GM12878 (cell line): Measurements from ENCODE around the gene HSP90AA1.
"Not testable (repeated sequence)": the region's sequence is repeated elsewhere in the genome, so short reads cannot be mapped to it uniquely, and the experiment has no call there.

ENCODE experiments used
- PAX5 ChIP-seq: IDR thresholded peaks from 2 replicates; pipeline ENCODE4 v1.6.1; 2011; ENCODE audit warnings: low read depth, low read length, borderline replicate concordance
- POLR2AphosphoS2 ChIP-seq: IDR thresholded peaks from 2 replicates; pipeline ENCODE4 v1.6.1; 2011; ENCODE audit warnings: low read depth, mild to moderate bottlenecking, low read length, improper control_type of control experiment, moderate library complexity
- ZNF384 ChIP-seq: IDR thresholded peaks from 2 replicates; pipeline ENCODE4 v1.6.1; 2012; ENCODE audit warnings: low read depth, mild to moderate bottlenecking, low read length, improper control_type of control experiment, borderline replicate concordance
- TF ChIP-seq, protein P1 (sequence below): IDR thresholded peaks from 2 replicates; pipeline ENCODE4 v1.6.1; 2011; ENCODE audit warnings: low read depth, low read length, improper control_type of control experiment, borderline replicate concordance

DNA sequence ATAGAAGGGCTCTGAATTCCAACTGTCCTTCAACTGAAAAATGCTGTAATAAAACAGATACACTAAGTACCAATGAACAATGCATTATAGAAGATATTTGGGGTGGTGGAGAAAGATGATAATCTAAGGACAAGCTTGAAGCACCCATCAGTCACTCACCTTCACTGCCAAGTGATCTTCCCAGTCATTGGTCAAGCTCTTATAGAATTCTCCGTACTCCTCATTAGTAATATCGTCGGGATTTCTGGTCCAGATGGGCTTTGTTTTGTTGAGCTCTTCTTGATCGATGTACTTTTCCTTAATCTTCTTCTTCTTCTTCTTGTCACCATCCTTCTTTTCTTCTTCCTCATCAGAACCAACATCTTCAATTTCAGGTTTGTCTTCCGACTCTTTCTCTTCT lies 2.3 kb downstream of the HSP90AA1 start:
- not testable (repeated sequence) for TF ChIP-seq POLR2AphosphoS2, ZNF384, PAX5
- TF ChIP-seq, protein P1, sequence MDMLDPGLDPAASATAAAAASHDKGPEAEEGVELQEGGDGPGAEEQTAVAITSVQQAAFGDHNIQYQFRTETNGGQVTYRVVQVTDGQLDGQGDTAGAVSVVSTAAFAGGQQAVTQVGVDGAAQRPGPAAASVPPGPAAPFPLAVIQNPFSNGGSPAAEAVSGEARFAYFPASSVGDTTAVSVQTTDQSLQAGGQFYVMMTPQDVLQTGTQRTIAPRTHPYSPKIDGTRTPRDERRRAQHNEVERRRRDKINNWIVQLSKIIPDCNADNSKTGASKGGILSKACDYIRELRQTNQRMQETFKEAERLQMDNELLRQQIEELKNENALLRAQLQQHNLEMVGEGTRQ = not testable (repeated sequence)
